HL-60 (cell line): ENCODE measurements around the gene SRRD.

Experiments
- GABPA ChIP-seq: IDR thresholded peaks from 2 replicates; pipeline ENCODE4 v1.6.1; 2012; ENCODE audit warnings: low read depth
- POLR2AphosphoS5 ChIP-seq: IDR thresholded peaks from 2 replicates; pipeline ENCODE4 v1.6.1; 2012; ENCODE audit warnings: low read depth
- TF ChIP-seq, protein P1 (sequence below): IDR thresholded peaks from one replicate; pipeline ENCODE4 v1.5.1; 2011; ENCODE audit warnings: low read length, control low read depth, inconsistent platforms; ENCODE audit not compliant: insufficient read depth

DNA sequence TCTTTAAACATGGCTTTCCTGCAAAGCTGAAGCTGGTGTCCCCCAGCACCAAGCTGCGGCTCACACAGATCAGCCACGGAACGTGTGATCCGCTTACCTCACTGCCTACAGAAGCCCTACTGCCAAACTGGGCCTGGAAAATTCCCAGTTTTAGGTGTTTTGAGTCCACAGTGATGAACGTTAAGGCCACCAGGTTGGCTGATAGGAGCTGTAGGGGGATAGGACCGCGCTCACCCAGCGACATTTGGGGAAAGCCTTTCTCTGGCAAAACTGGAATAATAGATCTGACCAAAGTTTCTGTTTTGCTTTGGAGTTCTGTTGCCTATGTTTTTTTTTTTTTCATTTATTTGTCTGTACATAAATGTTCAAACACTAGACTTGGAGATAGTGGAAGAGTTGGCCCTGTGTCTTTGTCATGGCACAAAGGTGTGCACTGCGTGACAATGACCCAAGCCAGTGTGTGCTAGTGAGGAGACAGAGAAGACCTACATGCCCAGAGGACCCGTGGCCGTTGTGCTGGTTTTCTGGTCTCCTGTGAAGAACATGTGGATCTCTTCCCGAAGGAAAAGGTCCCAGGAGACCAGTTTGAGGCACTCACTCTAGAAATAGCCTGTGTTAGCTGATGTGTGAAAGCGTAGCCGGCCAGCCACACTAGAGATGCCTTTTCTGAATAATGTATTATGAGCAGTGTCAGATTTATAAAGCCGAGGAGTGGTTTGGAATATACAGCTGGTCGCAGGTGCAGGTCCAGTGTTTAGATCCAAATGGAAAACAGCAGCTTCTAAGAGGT lies 39.6 kb upstream of the SRRD start:
- TF ChIP-seq, protein P1, sequence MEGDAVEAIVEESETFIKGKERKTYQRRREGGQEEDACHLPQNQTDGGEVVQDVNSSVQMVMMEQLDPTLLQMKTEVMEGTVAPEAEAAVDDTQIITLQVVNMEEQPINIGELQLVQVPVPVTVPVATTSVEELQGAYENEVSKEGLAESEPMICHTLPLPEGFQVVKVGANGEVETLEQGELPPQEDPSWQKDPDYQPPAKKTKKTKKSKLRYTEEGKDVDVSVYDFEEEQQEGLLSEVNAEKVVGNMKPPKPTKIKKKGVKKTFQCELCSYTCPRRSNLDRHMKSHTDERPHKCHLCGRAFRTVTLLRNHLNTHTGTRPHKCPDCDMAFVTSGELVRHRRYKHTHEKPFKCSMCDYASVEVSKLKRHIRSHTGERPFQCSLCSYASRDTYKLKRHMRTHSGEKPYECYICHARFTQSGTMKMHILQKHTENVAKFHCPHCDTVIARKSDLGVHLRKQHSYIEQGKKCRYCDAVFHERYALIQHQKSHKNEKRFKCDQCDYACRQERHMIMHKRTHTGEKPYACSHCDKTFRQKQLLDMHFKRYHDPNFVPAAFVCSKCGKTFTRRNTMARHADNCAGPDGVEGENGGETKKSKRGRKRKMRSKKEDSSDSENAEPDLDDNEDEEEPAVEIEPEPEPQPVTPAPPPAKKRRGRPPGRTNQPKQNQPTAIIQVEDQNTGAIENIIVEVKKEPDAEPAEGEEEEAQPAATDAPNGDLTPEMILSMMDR: no peak
- TF ChIP-seq POLR2AphosphoS5 (no peak), GABPA (no peak)
